Tibial nerve (tissue), 4 donors: Measurements from ENCODE around the gene ANK2. TPM values are rescaled to one million over a fixed set of nuclear protein-coding genes. Genes with fewer than 3 reads are reported as not detected.

Experiments used
- DNase-seq, 2 donors: peaks; one replicate each; pipeline ENCODE4 v3.0.0-alpha.2; 2019; ENCODE audit warnings: low spot score in 2 of 2
- H3K27ac ChIP-seq, 4 donors: fragments of 200-600 bp; sonication (generic) in 3 of 4; one replicate each; pipeline ENCODE4 v1.5.1; 2017 to 2019; ENCODE audit warnings: mild to moderate bottlenecking in 1 of 4
- H3K27me3 ChIP-seq, 2 donors: fragments of 200-600 bp; sonication (generic) in 1 of 2; one replicate each; pipeline versions ENCODE4 v1.5.1 to v1.6.0; 2017 to 2019
- H3K36me3 ChIP-seq, 3 donors: fragments of 200-600 bp; sonication (generic); one replicate each; pipeline ENCODE4 v1.5.1; 2018 to 2019
- H3K4me1 ChIP-seq, 4 donors: fragments of 200-600 bp; sonication (generic) in 3 of 4; one replicate each; pipeline ENCODE4 v1.5.1; 2017 to 2019
- H3K4me3 ChIP-seq, 4 donors: fragments of 200-600 bp; sonication (generic) in 3 of 4; one replicate each; pipeline ENCODE4 v1.5.1; 2017 to 2019; ENCODE audit warnings: mild to moderate bottlenecking in 1 of 4, moderate library complexity in 1 of 4
- H3K9me3 ChIP-seq, 4 donors: fragments of 200-600 bp; sonication (generic) in 3 of 4; one replicate each; pipeline ENCODE4 v1.5.1; 2017 to 2019
- EP300 ChIP-seq, 2 donors: sonication (generic); formaldehyde crosslinking; IDR thresholded peaks; one replicate each; pipeline ENCODE4 v1.6.1; 2017; ENCODE audit warnings: antibody characterized with exemption in 2 of 2, mild to moderate bottlenecking in 1 of 2
- POLR2A ChIP-seq, 2 donors: fragments of 450-650 bp; IDR thresholded peaks; one replicate each; pipeline ENCODE4 v1.6.1; 2017; ENCODE audit warnings: antibody characterized with exemption in 2 of 2, mild to moderate bottlenecking in 2 of 2, moderate library complexity in 2 of 2
- WGBS, 2 donors: methylation state at CpG; one replicate each; pipeline ENCODE4 v1.1.5; 2018; 5-methylcytosine and 5-hydroxymethylcytosine counted together
- total RNA-seq, 4 donors: library from RNA; depleted of rRNA; stranded (reverse); fragments of >200 nt; gene quantifications; one replicate each; pipeline ENCODE4 v1.1.0, GENCODE V29; 2016
- TF ChIP-seq, protein P1 (sequence below), 5 experiments: fragments of 200-600 bp in 3 of 5; fragments of 450-650 bp in 2 of 5; sonication (generic) in 3 of 5; IDR thresholded peaks; one replicate each; pipeline ENCODE4 v1.5.1; 2016 to 2019; ENCODE audit warnings: antibody characterized with exemption in 5 of 5, mild to moderate bottlenecking in 3 of 5, moderate library complexity in 2 of 5

The ANK2 gene
- total RNA-seq, 4 donors from 2014 or later: 63.9 to 113 (median 87.5) TPM

DNA sequence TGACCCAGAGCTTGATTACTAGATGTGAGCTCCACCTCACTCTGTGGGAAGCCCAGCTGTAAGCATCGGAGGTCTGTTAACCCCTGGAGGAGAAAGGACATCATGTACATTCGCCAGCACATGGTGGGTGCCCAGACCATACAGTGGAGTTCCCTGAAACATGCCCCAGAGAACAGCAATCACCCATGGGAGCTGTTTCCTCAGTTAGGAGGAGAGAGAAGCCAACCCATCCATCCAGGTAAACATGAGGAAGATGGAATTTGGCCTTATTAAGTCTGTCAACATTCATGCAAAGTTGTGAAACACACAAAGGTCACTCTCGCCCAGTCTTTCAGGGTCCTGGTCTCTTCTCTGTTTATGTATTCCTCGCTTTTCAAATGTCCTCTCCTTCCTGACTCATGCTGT is 354.7 kb downstream of the ANK2 start:
- Histone ChIP-seq H3K4me1 (peaks cover 0 to 5% (median 0%) of the 10 kb centered on the region in 4 donors), H3K27ac (no peak overlapping the region), H3K27me3 (no peaks in the 10 kb centered on the region), H3K4me3 (no peak overlapping the region), H3K36me3 (no peaks in the 10 kb centered on the region), H3K9me3 (no peaks in the 10 kb centered on the region)
- 94 to 96% methylated on average over 4 of the region's 4 CpGs for WGBS, 2 donors
- TF ChIP-seq, protein P1, sequence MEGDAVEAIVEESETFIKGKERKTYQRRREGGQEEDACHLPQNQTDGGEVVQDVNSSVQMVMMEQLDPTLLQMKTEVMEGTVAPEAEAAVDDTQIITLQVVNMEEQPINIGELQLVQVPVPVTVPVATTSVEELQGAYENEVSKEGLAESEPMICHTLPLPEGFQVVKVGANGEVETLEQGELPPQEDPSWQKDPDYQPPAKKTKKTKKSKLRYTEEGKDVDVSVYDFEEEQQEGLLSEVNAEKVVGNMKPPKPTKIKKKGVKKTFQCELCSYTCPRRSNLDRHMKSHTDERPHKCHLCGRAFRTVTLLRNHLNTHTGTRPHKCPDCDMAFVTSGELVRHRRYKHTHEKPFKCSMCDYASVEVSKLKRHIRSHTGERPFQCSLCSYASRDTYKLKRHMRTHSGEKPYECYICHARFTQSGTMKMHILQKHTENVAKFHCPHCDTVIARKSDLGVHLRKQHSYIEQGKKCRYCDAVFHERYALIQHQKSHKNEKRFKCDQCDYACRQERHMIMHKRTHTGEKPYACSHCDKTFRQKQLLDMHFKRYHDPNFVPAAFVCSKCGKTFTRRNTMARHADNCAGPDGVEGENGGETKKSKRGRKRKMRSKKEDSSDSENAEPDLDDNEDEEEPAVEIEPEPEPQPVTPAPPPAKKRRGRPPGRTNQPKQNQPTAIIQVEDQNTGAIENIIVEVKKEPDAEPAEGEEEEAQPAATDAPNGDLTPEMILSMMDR (IDR thresholded peaks at IDR 0.05): no peak
- TF ChIP-seq POLR2A (IDR thresholded peaks at IDR 0.05) (no peak), EP300 (IDR thresholded peaks at IDR 0.05) (no peak)
- no peak for DNase-seq

DNA sequence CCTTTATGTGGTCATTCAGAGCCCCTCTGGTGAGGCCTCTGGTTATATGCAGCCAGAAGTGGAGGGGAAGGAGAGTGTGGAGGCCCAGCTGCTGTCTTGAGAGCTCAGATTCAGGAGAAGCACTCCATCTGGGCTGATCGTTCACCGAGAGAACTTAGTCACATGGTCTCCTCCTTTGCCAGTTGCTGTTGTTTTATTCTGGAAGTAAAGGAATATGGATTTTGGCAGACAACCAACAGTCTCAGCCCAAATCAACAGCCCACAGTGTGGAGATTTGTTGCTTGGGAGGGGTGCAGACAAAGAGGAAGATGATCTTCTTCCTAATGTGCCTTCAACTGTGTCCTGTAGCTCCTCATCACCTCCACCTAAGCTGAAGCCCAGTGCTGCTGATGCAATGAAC is 355.4 kb downstream of the ANK2 start:
- Histone ChIP-seq H3K27ac (no peak overlapping the region), H3K9me3 (no peaks in the 10 kb centered on the region), H3K4me1 (peaks cover 0 to 5% (median 0%) of the 10 kb centered on the region in 4 donors), H3K27me3 (no peaks in the 10 kb centered on the region), H3K36me3 (no peaks in the 10 kb centered on the region), H3K4me3 (no peak overlapping the region)
- DNase-seq: no peak
- no peak for TF ChIP-seq EP300 (IDR thresholded peaks at IDR 0.05)
- TF ChIP-seq, protein P1 (IDR thresholded peaks at IDR 0.05): no peak
- no peak for TF ChIP-seq POLR2A (IDR thresholded peaks at IDR 0.05)
- 24 to 36% methylated on average over 2 of the region's 2 CpGs for WGBS, 2 donors

DNA sequence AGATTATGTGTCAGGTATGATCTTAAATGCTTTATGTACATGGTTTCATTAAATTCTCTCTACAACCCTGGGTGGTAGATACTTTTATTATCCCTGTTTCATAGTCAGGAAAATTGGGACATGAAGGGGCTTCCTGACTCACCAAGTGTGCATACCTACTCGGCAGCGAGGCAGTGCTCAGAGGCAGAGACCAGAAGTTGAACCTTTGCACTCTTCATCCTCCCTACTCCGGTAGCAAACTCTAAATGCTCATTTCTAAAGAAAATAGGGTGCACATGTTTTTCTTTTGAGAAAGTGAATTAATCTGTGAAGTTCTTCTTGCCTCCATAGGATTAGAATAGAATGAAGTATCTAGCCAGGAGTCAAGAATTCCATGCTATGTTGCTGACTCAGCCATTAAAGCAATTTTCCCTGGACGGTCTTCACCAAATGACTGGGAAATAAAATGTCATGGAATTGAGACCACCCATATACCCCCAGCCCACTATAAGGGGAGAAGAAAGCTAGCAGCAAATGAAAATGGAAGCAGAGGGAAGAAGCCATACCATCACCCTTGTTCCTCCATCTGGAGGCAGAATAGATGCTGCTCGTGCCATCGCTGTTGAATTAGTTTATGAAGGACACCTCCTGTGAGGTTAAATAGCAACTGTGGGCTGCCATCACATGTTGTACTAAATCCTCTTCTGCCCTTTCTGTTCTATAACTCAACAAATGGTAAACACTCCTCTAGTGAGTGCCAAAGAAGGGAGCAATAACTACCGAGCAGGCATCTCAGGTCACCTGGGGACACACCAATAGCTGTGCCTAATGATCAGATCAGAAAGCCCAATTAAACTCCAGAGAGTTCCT is 356.6 kb downstream of the ANK2 start:
- no peak for DNase-seq
- Histone ChIP-seq H3K27me3 (no peaks in the 10 kb centered on the region), H3K4me3 (no peak overlapping the region), H3K4me1 (peaks cover 0 to 5% (median 0%) of the 10 kb centered on the region in 4 donors), H3K9me3 (no peaks in the 10 kb centered on the region), H3K36me3 (no peaks in the 10 kb centered on the region), H3K27ac (no peak overlapping the region)
- TF ChIP-seq, protein P1 (IDR thresholded peaks at IDR 0.05): no peak
- TF ChIP-seq POLR2A (IDR thresholded peaks at IDR 0.05) (no peak), EP300 (IDR thresholded peaks at IDR 0.05) (no peak)
- WGBS, 2 donors: 75 to 82% methylated on average over 7 of the region's 7 CpGs

DNA sequence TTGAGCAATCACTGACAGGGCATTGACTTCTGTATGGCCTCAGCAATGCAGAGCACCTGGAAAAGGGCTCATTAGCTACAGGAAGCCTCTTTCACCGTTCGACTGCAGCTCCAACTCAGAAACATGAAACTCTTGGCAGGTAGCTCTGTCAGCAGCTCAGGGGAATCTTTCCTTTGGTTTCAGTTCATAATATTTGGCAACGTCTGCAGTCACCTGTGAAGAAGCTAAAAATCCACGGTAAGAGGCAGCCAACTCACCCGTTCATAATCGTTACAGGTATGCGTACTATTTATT is 357.2 kb downstream of the ANK2 start:
- H3K4me1 ChIP-seq: peaks cover 0 to 5% (median 0%) of the 10 kb centered on the region in 4 donors
- TF ChIP-seq, protein P1 (IDR thresholded peaks at IDR 0.05): no peak
- no peak for TF ChIP-seq EP300 (IDR thresholded peaks at IDR 0.05)
- TF ChIP-seq POLR2A (IDR thresholded peaks at IDR 0.05): no peak
- WGBS, 2 donors: 85 to 87% methylated on average over 7 of the region's 7 CpGs
- H3K36me3 ChIP-seq: no peaks in the 10 kb centered on the region
- no peaks in the 10 kb centered on the region for H3K9me3 ChIP-seq
- H3K4me3 ChIP-seq: no peak overlapping the region
- DNase-seq: no peak
- H3K27ac ChIP-seq: no peak overlapping the region
- H3K27me3 ChIP-seq: no peaks in the 10 kb centered on the region

DNA sequence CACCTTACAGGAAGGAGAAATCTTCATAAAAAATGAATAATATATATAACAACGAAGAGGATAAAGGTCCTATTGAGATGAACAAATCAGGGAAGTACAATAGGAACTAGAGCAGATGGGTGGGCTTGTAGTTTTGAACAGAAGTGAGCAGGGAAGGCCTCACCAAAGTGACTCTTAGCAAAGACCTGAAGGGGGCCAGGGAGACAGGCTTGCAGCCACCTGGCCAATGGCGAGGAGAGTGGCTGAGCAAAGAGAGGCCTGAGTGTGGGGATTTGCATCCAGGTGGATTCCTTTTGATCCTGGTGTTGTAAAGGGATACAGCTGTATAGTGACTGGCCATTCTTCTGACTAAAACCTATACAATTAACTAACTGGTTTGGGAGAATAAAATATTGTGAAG is 358.0 kb downstream of the ANK2 start:
- Histone ChIP-seq H3K4me3 (no peak overlapping the region), H3K4me1 (peaks cover 0 to 5% (median 0%) of the 10 kb centered on the region in 4 donors), H3K27ac (no peak overlapping the region), H3K36me3 (no peaks in the 10 kb centered on the region), H3K27me3 (no peaks in the 10 kb centered on the region), H3K9me3 (no peaks in the 10 kb centered on the region)
- WGBS, 2 donors: 88 to 89% methylated on average over 2 of the region's 2 CpGs
- TF ChIP-seq POLR2A (IDR thresholded peaks at IDR 0.05): no peak
- TF ChIP-seq EP300 (IDR thresholded peaks at IDR 0.05): no peak
- TF ChIP-seq, protein P1 (IDR thresholded peaks at IDR 0.05): no peak
- DNase-seq: no peak
